OCI-LY7 (cell line): ENCODE data around the gene APOO.

Source experiments
- EZH2phosphoT487 ChIP-seq: fragments of 200-600 bp; sonication (generic); IDR thresholded peaks from 2 replicates; pipeline ENCODE4 v1.6.1; 2018; ENCODE audit warnings: low read depth, borderline replicate concordance, mild to moderate bottlenecking, mixed run types, antibody characterized with exemption, low read length, moderate library complexity, mixed read lengths
- TF ChIP-seq, protein P1 (sequence below): fragments of 200-600 bp; sonication (generic); conservative IDR thresholded peaks from 2 replicates; pipeline ENCODE4 v1.5.1; 2014; ENCODE audit warnings: mild to moderate bottlenecking, antibody characterized with exemption, low read length, moderate library complexity, mixed read lengths

DNA sequence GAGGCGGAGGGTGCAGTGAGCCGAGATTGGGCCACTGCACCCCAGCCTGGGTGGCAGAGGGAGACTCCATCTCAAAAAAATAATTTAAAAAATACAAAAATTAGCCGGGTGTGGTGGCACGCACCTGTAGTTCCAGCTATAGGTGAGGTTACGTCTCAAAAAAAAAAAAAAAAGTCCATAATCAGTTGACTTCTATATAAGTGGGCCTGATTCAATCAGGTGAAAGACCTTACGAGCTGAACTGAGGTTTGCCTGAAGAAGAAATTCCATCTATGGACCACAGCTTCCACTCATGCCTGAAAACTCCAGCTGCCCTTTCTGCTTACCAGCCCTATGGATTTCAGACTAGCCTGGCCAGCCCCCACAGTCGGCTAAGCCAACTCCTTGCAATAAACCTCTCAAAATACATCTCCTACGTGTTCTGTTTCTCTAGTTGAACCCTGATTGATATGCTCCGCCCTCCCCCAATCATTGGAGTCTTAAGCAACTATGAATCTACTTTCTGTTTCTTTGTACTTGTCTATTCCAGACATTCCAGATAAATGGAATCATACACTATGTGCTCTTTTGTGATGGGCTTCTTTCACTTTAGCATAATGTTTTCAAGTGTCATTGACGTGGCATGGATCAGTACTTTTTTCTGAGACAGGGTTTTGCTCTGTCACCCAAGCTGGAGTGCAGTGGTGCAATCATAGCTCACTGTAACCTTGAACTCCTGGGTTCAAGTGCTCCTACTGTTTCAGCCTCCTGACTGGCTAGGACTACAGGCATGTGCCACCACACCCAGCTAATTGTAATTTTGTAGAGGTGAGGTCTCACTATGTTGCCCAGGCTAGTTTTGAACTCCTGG is 88.1 kb downstream of the APOO start:
- TF ChIP-seq, protein P1, sequence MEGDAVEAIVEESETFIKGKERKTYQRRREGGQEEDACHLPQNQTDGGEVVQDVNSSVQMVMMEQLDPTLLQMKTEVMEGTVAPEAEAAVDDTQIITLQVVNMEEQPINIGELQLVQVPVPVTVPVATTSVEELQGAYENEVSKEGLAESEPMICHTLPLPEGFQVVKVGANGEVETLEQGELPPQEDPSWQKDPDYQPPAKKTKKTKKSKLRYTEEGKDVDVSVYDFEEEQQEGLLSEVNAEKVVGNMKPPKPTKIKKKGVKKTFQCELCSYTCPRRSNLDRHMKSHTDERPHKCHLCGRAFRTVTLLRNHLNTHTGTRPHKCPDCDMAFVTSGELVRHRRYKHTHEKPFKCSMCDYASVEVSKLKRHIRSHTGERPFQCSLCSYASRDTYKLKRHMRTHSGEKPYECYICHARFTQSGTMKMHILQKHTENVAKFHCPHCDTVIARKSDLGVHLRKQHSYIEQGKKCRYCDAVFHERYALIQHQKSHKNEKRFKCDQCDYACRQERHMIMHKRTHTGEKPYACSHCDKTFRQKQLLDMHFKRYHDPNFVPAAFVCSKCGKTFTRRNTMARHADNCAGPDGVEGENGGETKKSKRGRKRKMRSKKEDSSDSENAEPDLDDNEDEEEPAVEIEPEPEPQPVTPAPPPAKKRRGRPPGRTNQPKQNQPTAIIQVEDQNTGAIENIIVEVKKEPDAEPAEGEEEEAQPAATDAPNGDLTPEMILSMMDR, result no peak
- TF ChIP-seq EZH2phosphoT487, result no peak
